Caki2 (cell line): ENCODE measurements around the gene LPCAT3. TPM values are rescaled to one million over a fixed set of nuclear protein-coding genes. Genes with fewer than 3 reads are reported as not detected.
"Not testable (repeated sequence)": the region's sequence is repeated elsewhere in the genome, so short reads cannot be mapped to it uniquely, and the experiment has no call there.

Experiments
- DNase-seq: peaks from one replicate; pipeline ENCODE4 v3.0.0-alpha.2; 2015; ENCODE audit warnings: low read depth
- in situ Hi-C: cut with HindIII; loops from 2 replicates; pipeline ENCODE4 v1.10.0; 2016; ENCODE audit warnings: low sequenced_read_pairs, low pct_unique_long_range_greater_than_20kb, mixed read lengths
- total RNA-seq: library from RNA; depleted of rRNA; stranded (reverse); fragments of >200 nt; shearing (Covaris generic); gene quantifications from 2 replicates; pipeline ENCODE4 v1.2.3, GENCODE V29; 2014; ENCODE audit warnings: low replicate concordance

Gene LPCAT3
- total RNA-seq, 1 experiment from 2014 or later = 19.5 TPM

DNA sequence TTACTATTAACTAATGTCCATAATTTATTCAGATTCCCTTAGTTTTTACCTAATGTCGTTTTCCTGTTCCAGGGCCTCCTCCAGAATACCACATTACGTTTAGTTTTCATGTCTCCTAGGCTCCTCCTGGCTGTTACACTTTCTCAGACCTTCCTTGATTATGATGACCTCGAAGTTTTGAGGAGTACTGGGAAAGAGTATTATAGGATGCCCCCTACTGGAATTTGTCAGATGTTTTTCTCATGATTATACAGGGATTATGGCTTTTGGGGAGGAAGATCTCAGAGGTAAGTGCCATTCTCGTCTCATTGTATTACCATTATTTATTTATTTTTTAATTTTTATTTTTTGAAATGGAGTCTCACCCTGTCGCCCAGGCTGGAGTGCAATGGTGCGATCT lies 24.6 kb upstream of the LPCAT3 start:
- DNase-seq = peak; percentile 28
- in situ Hi-C loops = no loop called here

DNA sequence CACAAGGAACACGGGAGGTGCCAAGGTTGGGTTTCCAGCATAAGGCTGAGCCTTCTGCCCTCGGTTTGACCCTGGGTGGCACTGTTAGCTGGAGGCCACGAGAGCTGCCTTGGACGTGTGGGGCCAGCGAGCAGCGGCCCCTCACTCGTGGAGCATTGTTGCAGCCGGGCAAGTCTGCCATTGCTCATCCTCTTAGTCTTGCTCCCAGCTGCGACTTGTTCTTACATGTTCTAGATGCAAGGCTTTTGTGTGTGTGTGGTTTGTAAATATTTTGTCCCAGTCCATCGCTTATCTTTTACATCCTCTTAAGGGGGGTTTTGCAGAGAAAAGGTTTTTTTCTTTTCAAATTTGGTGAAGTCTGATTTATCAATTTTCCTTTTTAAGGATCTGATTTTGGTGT lies 21.1 kb upstream of the LPCAT3 start:
- DNase-seq = no peak
- in situ Hi-C loops = no loop called here

DNA sequence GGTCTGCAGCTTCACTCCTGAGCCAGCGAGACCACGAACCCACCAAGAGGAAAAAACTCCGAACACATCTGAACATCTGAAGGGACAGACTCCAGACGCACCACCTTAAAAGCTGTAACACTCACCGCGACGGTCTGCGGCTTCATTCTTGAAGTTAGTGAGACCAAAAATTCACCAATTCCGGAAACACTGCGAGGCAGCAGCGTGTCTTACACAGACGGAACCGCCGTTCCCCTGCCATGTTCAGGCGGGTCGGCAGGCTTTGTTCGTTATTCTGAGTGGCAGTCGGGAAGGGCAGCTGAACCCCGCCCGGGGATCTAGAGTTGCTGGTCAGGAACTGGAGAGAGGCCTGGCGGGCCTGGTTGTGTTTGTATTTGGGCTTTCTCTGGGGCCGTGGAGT lies 20.3 kb upstream of the LPCAT3 start:
- no peak for DNase-seq

DNA sequence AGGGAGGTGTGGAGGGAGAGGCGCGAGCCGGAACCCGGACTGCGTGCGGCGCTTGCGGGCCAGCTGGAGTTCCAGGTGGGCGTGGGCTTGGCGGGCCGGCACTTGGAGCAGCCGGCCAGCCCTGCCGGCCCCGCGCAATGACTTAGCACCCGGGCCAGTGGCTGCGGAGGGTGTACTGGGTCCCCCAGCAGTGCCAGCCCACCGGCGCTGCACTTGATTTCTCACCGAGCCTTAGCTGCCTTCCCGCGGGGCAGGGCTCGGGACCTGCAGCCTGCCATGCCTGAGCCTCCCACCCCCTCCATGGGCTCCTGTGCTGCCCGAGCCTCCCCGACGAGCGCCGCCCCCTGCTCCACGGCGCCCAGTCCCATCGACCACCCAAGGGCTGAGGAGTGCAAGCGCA lies 19.1 kb upstream of the LPCAT3 start:
- DNase-seq, in situ Hi-C loops: not testable (repeated sequence)

More for the DNA sequence above, 20.3 kb upstream of the LPCAT3 start:
- in situ Hi-C loops = no loop called here

DNA sequence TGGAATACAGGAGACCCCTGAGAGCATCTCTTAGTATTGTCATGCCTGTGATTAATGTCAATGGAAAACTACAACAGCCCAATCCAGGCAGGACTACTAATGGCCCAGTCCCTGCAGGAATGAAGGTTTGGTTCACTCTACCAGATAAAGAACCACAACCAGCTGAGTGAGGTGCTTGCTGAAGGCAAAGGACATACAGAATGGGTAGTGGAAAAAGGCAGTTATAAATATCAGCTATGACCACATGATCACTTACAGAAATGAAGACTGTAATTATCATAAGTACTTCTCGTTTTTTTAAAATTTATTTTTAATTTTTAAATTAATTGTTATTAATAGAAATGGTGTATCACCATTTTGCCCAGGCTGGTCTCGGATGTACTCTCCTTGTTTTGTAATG lies 17.2 kb upstream of the LPCAT3 start:
- in situ Hi-C loops = no loop called here
- DNase-seq = no peak

DNA sequence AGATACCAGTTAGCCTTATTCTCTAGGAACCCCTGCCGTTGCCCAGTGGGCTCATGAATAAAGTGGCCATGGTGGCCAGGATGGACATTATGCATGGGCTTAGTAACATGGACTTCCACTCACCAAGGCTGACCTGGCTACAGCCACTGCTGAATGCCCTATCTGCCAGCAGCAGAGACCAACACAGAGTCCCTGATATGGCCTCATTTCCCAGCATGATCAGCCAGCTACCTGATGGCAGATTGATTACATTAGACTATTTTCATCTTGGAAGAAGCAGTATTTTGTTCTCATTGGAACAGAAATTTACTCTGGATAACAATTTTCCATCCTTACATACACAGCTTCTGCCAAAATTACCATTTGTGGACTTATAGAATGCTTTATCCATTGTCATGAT lies 16.2 kb upstream of the LPCAT3 start:
- no peak for DNase-seq
- in situ Hi-C loops = no loop called here

DNA sequence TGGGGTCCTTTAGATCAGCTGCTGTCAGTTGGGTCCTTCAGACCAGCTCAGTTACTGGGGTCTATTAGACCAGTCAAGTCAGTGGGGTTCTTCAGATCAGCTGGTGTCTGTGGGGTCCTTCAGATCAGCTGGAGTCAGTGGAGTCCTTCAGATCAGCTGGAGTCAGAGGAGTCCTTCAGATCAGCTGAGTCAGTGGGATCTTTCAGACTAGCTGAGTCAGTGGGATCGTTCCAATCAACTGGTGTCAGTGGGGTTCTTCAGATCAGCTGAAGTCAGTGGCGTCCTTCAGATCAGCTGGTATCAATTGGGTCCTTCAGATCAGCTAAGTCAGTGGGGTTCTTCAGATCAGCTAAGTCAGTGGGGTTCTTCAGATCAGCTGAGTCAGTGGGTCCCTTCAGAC lies 14.7 kb upstream of the LPCAT3 start:
- in situ Hi-C loops = no loop called here
- no peak for DNase-seq

DNA sequence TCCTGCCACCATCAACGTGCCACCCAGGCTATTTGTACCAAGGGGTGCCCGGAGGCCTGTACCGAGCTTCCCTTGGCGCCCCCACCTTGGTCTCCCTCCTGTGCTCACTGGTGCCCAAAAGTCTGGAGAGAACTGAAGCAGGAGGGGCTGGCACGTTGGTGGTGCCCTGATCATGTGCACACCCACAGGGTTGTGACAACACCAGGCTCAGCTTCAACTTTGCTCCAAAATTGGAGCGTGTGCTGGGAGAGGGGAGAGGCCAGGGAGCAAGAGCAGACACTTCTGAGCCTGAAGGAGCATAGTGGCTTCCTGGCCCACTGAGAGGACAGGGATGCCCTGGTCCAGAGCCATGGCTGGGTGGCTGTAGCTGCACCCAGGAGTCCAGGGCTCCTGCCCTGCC lies 13.0 kb upstream of the LPCAT3 start:
- in situ Hi-C loops = no loop called here

DNA sequence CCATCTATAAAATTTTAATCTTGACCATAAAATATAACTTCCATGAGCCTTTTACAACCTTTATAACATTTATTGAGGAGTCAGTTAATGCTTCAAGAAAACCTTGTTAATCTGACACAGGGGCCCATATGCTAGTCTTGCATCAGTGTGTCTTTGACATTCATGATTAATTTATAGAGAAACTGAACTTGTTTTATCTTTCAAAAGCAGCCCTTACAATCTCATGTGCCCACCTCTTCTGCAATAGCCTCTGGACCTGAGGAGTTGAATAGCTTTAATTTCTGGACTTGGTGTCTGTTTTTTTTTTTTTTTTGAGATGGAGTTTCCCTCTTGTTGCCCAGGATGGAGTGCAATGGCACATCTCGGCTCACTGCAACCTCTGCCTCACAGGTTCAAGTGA lies 8.6 kb upstream of the LPCAT3 start:
- in situ Hi-C loops = no loop called here
- no peak for DNase-seq

More for the DNA sequence above, 13.0 kb upstream of the LPCAT3 start:
- no peak for DNase-seq

DNA sequence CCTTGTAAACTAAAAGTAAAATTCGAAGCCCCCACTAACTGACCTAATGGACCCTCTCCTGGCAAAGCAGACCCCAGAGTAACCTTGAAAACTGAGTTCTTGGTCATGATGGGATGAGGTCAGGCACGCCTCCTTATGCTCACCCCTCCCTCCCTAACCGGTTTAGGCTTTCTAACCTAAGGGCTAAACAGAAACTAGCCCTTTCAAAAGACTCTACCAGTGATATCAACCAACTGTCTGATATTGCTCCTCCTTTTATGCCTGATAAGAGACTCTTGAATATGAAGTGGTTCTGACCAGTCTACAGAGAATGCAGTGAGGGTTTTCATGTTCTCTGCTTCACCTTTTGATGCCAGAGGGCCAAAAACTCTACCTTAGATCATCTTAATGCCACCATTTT lies 4.8 kb upstream of the LPCAT3 start:
- DNase-seq = no peak
- in situ Hi-C loops = no loop called here

DNA sequence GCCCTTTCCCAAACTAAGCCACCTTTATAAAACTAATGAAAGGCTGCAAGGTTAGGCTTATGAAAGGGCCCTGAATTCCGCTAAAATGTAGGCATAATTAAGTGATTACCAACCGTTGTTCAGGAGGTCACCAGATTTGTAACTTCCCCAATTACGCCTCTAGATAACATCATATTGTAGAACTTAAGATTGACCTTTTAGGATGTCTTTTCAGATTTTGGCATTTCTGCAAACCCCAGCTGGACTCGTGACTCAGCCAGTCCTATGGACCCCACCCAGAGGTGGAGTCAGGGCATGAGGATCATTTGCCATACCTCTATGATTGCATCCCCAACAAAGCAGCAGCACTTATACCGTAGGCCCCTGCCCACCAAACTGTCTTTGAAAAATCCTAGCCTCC lies 3.7 kb upstream of the LPCAT3 start:
- in situ Hi-C loops = no loop called here
- no peak for DNase-seq

DNA sequence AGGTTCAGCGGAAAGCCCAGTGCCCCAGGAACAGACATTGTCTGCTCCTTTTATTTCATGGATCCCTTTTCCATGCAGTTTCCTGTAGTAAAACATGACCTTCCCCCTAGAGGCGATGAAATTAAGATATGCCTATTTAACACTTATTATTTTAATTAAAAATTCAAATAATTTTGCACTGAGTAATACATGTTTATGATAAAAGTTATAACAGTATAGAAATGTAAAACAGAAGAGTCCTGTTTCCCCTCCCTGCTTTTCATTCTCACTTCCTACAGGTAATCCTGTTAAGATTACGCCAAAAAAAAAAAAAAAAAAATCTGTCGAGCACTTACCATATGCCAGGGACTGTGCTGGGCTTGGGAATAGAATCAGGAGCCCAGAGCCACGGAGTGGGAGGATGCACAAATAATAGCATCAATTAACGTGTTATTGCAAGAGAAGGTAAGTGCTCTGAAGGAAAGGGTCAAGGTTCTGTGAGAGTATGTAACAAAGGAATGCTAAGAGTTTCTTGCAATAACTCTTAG lies 830 bp upstream of the LPCAT3 start:
- in situ Hi-C loops = no loop called here

DNA sequence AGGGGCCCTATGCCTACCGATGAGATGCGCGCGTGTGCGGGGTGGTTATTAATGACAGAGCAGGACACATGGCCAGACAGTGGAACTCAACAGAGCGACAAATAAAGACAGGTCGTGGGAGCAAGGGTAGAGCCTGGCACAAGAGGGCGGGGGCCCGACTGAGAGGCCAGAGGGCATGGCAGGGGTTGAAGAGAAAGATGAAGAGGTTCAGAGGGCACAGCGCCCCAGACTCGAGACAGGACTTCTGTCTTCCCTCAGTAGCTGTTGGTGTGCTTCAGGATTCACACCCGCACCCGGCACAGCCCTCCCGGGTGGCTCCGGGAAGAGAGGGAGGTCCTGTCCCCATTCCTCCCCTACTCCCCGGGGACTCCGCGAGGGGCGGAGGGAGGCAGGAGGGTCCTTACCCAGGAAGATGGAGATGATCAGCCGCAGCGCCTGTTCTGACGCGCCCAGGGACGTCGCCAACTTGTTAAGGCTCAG lies 366 bp downstream of the LPCAT3 start:
- in situ Hi-C loops = no loop called here
- no peak for DNase-seq

More for the DNA sequence above, 830 bp upstream of the LPCAT3 start:
- no peak for DNase-seq

DNA sequence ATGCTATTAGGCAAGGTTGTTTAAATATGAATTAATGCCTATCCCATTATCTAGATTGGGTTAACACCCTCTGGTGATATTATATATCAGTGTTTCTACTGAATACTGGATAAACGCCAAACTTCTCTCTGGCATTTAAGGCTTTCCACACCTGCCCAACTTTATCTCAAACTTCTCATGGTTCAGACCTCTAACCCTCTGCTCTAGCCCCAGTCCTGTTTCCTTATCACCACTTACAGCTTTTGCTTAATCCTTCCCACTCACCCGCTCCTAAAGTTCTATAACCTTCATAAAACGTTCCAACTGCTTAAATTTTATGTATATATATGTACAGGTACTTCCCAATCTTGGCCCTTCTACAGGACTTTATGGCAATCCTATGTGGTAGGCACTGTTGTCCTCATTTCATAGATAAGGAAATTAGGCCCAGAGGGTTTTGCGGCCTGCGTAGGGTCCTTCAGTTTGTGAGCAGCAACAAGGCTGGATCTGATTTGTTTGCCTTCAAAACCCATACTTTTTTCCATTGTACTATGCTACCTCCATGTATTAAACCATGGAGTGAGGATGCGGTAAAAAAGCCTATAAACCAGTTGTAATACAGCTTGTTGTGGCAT lies 1.2 kb downstream of the LPCAT3 start:
- in situ Hi-C loops = no loop called here
- DNase-seq = no peak

DNA sequence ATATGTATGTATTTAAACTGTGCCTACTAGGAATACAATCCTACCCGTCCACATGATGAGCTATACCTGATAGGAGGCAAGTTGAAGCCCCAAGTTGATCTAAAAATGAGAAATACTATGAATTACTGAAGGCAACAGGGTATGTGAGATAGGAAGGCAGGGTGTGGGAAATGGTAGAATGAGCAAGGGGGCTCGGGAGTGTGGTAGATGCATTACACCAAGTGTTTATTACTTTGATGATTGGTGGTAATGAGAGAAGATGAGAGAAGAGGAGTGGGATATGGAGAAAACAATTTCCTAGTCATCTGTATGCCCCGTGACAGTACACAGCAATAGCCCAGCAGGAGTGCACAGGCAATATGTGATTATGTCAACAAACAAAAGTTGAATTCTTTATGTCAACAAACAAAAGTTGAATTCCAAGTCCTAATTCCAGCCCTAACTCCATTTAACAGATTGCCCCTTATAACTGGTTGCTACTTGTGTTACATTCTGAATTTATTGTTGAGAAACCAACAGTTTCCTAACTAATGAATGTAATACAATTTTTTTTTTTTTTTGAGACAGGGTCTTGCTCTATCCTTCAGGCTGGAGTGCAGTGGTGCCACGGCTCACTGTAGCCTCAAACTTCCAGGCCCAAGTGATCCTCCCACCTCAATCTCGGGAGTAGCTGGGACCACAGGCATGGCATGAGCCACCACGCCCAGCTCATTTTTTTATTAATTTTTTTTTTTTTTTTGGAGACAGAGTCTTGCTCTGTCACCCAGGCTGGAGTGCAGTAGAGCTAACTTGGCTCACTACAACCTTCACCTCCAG lies 2.5 kb downstream of the LPCAT3 start:
- in situ Hi-C loops = no loop called here
- no peak for DNase-seq

DNA sequence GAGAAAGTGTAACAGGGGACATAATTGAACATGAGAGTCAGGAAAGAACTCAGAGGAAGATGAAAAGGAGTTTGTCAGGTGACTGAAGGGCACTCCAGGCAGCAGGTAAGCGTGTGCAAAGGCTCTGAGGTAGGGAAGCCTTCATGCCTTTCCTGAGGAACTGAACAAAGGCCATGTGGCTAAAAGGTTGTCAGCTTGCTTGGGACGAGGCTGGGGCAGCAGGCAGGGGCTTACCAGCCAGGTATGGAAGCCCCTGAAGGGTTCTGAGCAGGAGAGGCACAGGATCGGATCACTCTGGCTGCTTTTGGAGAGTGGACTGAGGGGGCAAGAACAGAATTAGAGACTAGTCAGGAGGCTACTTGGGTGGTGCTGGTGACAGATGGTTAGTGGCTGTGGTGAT lies 5.2 kb downstream of the LPCAT3 start:
- DNase-seq = no peak
- in situ Hi-C loops = no loop called here

DNA sequence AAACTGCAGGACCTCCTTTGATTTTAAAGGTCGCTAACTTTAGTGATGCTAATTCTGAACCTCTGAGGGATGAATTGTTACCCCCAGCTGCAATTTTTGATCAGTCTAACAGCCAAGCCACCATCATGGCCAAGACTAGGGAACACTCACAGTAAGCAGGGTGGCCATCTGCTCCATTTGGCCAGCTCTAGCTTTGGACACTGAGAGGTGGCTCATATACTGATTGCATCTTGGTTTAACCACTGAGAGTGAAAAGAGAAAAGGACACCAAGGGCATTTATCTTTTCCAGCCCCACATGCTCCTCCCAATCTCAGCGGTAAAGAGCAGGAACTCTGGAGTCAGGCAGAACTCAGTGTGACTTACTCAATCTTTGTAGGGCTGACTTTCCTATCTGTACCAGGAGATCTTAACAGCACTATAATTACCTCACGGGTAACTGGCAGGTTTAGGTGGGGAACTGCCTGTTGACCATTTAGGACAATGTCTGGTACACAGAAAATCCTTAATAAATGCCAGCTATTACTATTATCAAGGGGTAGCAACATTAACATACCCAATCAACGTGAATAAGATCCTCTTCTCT lies 6.2 kb downstream of the LPCAT3 start:
- in situ Hi-C loops = no loop called here
- DNase-seq = no peak

DNA sequence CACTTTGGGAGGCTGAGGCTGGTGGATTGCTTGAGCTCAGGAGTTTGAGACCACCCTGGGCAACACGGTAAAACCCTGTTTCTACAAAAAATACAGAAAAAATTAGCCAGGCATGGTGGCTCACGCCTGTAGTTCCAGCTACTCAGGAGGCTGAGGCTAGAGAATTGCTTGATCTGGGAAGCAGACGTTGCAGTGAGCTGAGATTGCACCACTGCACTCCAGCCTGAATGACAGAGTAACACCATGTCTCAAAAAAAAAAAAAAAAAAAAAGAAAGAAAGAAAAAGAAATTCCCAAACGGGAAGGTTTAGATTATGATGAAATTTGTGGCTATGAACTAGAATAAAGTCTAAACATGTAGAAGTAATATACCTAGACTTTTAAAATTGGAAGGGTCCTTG lies 6.9 kb downstream of the LPCAT3 start:
- DNase-seq, in situ Hi-C loops: not testable (repeated sequence)

DNA sequence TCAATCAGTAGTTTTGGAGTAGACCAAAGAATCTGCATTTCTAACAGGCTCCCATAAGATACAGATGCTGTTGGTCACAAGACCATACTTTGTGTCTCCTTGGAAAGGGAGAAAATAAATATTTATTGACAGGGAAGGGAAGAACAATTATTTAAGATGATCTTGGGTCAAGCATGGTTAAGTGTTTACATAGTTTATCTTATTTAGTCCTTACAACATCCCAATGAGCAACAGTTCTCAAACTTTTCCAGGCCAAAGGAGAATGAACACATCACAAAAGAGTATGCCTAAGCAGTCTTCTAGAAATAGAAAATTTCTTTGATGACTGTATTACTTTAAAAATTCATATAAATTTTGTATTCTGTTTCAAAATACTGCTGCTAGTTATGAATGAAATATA lies 8.8 kb downstream of the LPCAT3 start:
- no peak for DNase-seq
- in situ Hi-C loops = loop anchor here (10.0 kb wide), 1 partner anchor 95 kb away; the partner anchor contains the start of gene C1RL
